GM12878 (cell line): ENCODE data around the gene SFSWAP. TPM values are rescaled to one million over a fixed set of nuclear protein-coding genes. Genes with fewer than 3 reads are reported as not detected.

Experiments used
- ATAC-seq: fragments of 200-7000 bp; cut with Tn5 transposase; 3 replicates; pipeline ENCODE4 v1.9.1; 2020; ENCODE audit warnings: mild to moderate bottlenecking, moderate library complexity
- BruUV-seq: library from RNA; stranded (reverse); fragments of 400-500 nt; replicated peaks from 2 replicates; lab custom pipeline; 2021; lab: Mats Ljungman, UMichigan
- CTCF ChIA-PET: fragments of 300-600 bp; sonication (Branson Sonifier 250); formaldehyde crosslinking; extraction: SDS; loops from one replicate; lab custom pipeline; 2021; ENCODE audit warnings: inconsistent platforms; lab: Yijun Ruan, JAX
- POLR2A ChIA-PET: fragments of 350-600 bp; formaldehyde crosslinking; extraction: SDS; loops from one replicate; lab custom pipeline; 2021; ENCODE audit warnings: inconsistent platforms; lab: Charles Lee
- RAD21 ChIA-PET: fragments of 300-600 bp; sonication (Branson Sonifier 250); formaldehyde crosslinking; loops from one replicate; lab custom pipeline; 2023; ENCODE audit warnings: antibody characterized with exemption; ENCODE audit not compliant: unreplicated experiment; lab: Charles Lee
- SMC1A ChIA-PET: fragments of 300-600 bp; sonication (Branson Sonifier 250); formaldehyde crosslinking; loops from one replicate; lab custom pipeline; 2023; ENCODE audit not compliant: unreplicated experiment, uncharacterized antibody; lab: Charles Lee
- DNase-seq: peaks from one replicate; pipeline ENCODE4 v3.0.0-alpha.2; 2011; ENCODE audit warnings: low read depth, low spot score
- FAIRE-seq: peaks from 3 replicates; lab custom pipeline; 2011; peaks lifted over from hg19 to GRCh38; lab: Jason Lieb, UNC
- H2AFZ ChIP-seq: 2 replicates; pipeline ENCODE4 v1.6.0; 2011; ENCODE audit warnings: low read depth, low read length, control low read depth; ENCODE audit not compliant: control insufficient read depth
- H3K27ac ChIP-seq: 2 replicates; pipeline ENCODE4 v1.5.1; 2011; ENCODE audit warnings: control low read depth; ENCODE audit not compliant: control insufficient read depth, insufficient read depth
- H3K27me3 ChIP-seq, 2 experiments: replicated peaks in 1 of 2; 2 replicates each; pipeline versions ENCODE4 v1.6.0 to v1.6.1; 2011; ENCODE audit warnings: low read length in 1 of 2; ENCODE audit not compliant: control insufficient read depth in 2 of 2, insufficient read depth in 2 of 2
- H3K36me3 ChIP-seq, 2 experiments: 2 replicates each; pipeline ENCODE4 v1.5.1; 2011; ENCODE audit warnings: low read length in 1 of 2; ENCODE audit not compliant: control insufficient read depth in 2 of 2, insufficient read depth in 2 of 2
- H3K4me1 ChIP-seq: 2 replicates; pipeline ENCODE4 v1.6.1; 2011; ENCODE audit warnings: mild to moderate bottlenecking, low read length, moderate library complexity, mixed read lengths; ENCODE audit not compliant: control insufficient read depth, insufficient read depth
- H3K4me2 ChIP-seq: 2 replicates; pipeline ENCODE4 v1.6.0; 2011; ENCODE audit warnings: control low read depth; ENCODE audit not compliant: control insufficient read depth, insufficient read depth
- H3K4me3 ChIP-seq: fragments of 200-600 bp; sonication (generic); 2 replicates; pipeline ENCODE4 v1.5.1; 2016
- H3K79me2 ChIP-seq: 2 replicates; pipeline ENCODE4 v1.6.0; 2011; ENCODE audit warnings: low read length; ENCODE audit not compliant: control insufficient read depth, insufficient read depth
- H3K9ac ChIP-seq: 2 replicates; pipeline ENCODE4 v1.8.0; 2011; ENCODE audit warnings: low read length, control low read depth, mixed read lengths; ENCODE audit not compliant: control insufficient read depth, insufficient read depth
- H3K9me3 ChIP-seq: replicated peaks from 3 replicates; pipeline ENCODE4 v1.5.1; 2011; ENCODE audit warnings: mild to moderate bottlenecking, low read length; ENCODE audit not compliant: control insufficient read depth, insufficient read depth
- H4K20me1 ChIP-seq: 2 replicates; pipeline ENCODE4 v1.6.0; 2011; ENCODE audit not compliant: control insufficient read depth, insufficient read depth
- BRCA1 ChIP-seq: IDR thresholded peaks from 2 replicates; pipeline ENCODE4 v1.6.1; 2011; ENCODE audit warnings: low read depth, low read length, improper control_type of control experiment
- LARP7 ChIP-seq: fragments of 450-650 bp; IDR thresholded peaks from 2 replicates; pipeline ENCODE4 v1.6.1; 2017; ENCODE audit warnings: mild to moderate bottlenecking
- RCOR1 ChIP-seq: conservative IDR thresholded peaks from 2 replicates; pipeline ENCODE4 v1.6.1; 2012; ENCODE audit warnings: low read depth, low read length, improper control_type of control experiment
- RUNX3 ChIP-seq: IDR thresholded peaks from 2 replicates; pipeline ENCODE4 v1.6.1; 2012; ENCODE audit warnings: low read length, inconsistent platforms
- SMAD5 ChIP-seq: IDR thresholded peaks from 2 replicates; pipeline ENCODE4 v1.6.1; 2016; ENCODE audit warnings: antibody characterized with exemption, low read depth
- SRF ChIP-seq, 2 experiments: IDR thresholded peaks; 2 replicates each; pipeline ENCODE4 v1.6.1; 2011; ENCODE audit warnings: low read depth in 2 of 2, low read length in 2 of 2, mild to moderate bottlenecking in 1 of 2, moderate library complexity in 1 of 2
- STAT1 ChIP-seq: fragments of 450-650 bp; conservative IDR thresholded peaks from 2 replicates; pipeline ENCODE4 v1.6.1; 2014; ENCODE audit warnings: antibody characterized with exemption, mild to moderate bottlenecking
- TBL1XR1 ChIP-seq: IDR thresholded peaks from 2 replicates; pipeline ENCODE4 v1.6.1; 2012; ENCODE audit warnings: low read depth, low read length, improper control_type of control experiment
- TCF3 ChIP-seq: IDR thresholded peaks from 2 replicates; pipeline ENCODE4 v1.6.1; 2012; ENCODE audit warnings: low read depth, mild to moderate bottlenecking, low read length, borderline replicate concordance; ENCODE audit not compliant: insufficient read depth
- ZNF207 ChIP-seq: fragments of 450-650 bp; IDR thresholded peaks from 2 replicates; pipeline ENCODE4 v1.6.1; 2014; ENCODE audit warnings: antibody characterized with exemption, mild to moderate bottlenecking, borderline replicate concordance
- ZNF217 ChIP-seq: fragments of 450-650 bp; IDR thresholded peaks from 2 replicates; pipeline ENCODE4 v1.6.1; 2017; ENCODE audit warnings: antibody characterized with exemption, mild to moderate bottlenecking
- ZZZ3 ChIP-seq: IDR thresholded peaks from 2 replicates; pipeline ENCODE4 v1.6.1; 2011; ENCODE audit warnings: low read depth; ENCODE audit not compliant: control insufficient read depth, insufficient read length
- whole genome bisulfite sequencing: methylation state at CpG from one replicate; pipeline ENCODE4 v1.1.6; 2016; ENCODE audit warnings: low lambda C conversion rate; ENCODE audit not compliant: insufficient replicate concordance, insufficient coverage; ENCODE audit errors: missing lambda C conversion rate; 5-methylcytosine and 5-hydroxymethylcytosine counted together
- in situ Hi-C: fragments of 300-500 bp; cut with MboI; formaldehyde crosslinking; loops from 9 replicates; pipeline ENCODE4 v1.14.3; 2018; ENCODE audit warnings: mixed read lengths
- intact Hi-C: fragments of 100-400 bp; cut with micrococcal nuclease; formaldehyde crosslinking; loops from one replicate; pipeline ENCODE4 v1.14.2; 2022; ENCODE audit not compliant: unreplicated experiment
- polyA plus RNA-seq, 11 experiments: library from polyadenylated mRNA; depleted of rRNA in 4 of 11; unstranded in 6 of 11; stranded (reverse) in 5 of 11; fragments of >200 nt; fragmentation: Nextera tagmentation in 4 of 11; fragmentation: Illumina TruSeq in 1 of 11; extraction: Ambion mirVana in 4 of 11; extraction: Trizol in 1 of 11; gene quantifications; 1 replicate in 1 of 11; 2 replicates in 10 of 11; pipeline versions ENCODE4 v1.2.1 to v1.2.3, GENCODE V29; 2011 to 2016; ENCODE audit warnings: inconsistent platforms in 2 of 11, missing spikeins in 2 of 11, low read depth in 1 of 11
- total RNA-seq, 4 experiments: library from RNA; depleted of rRNA in 3 of 4; stranded (reverse); fragments of >200 nt in 3 of 4; fragmentation: Illumina TruSeq in 1 of 4; extraction: Trizol in 1 of 4; gene quantifications; 2 replicates each; pipeline versions ENCODE4 v1.2.1 to v1.2.3, GENCODE V29; 2013 to 2021
- TF ChIP-seq, protein P1 (sequence below): IDR thresholded peaks from 2 replicates; pipeline ENCODE4 v1.6.1; 2011; ENCODE audit warnings: low read depth, low read length, improper control_type of control experiment, borderline replicate concordance
- TF ChIP-seq, protein P2 (sequence below): fragments of 150-350 bp; IDR thresholded peaks from 2 replicates; pipeline ENCODE4 v1.6.1; 2016; ENCODE audit warnings: low read depth, low read length
- TF ChIP-seq, protein P3 (sequence below): fragments of 450-650 bp; IDR thresholded peaks from 2 replicates; pipeline ENCODE4 v1.6.1; 2017; ENCODE audit warnings: mild to moderate bottlenecking, moderate library complexity
- TF ChIP-seq, protein P4 (sequence below): fragments of 450-650 bp; IDR thresholded peaks from 2 replicates; pipeline ENCODE4 v1.6.1; 2016; ENCODE audit warnings: mild to moderate bottlenecking
- TF ChIP-seq, protein P5 (sequence below): IDR thresholded peaks from 2 replicates; pipeline ENCODE4 v1.6.1; 2012; ENCODE audit warnings: low read depth, low read length, improper control_type of control experiment

Gene SFSWAP
- total and polyA plus RNA-seq, 10 of the 15 experiments (the other 5 are each of a cell fraction or from before 2014, with no cell fraction given) = 1.8 to 48.6 (median 25.0) TPM

DNA sequence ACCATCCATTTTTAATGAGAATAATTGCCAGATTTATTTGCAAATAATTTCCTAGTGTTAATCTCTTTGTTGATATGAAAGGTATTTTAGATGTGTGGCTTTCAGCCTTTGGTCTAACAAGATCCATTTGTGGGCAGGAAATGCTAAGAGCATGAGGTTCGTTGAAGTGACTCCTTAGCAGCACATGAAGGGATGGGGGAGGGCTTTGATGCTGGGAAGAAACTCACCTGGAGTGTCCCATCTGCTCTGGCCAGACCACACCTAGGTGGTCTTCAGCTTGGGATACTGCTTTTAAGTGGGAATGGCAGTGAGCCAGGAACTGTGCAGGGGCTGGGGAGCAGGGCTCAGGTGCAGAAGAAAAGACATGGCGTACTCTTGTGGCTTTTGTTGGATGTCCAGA is 13.6 kb downstream of the SFSWAP start:
- no peaks in the 10 kb centered on the region for H3K9me3 ChIP-seq
- no peak for DNase-seq
- no peak for FAIRE-seq
- SMC1A ChIA-PET = no interaction called here
- CTCF ChIA-PET = no interaction called here
- H3K9ac ChIP-seq = no peak overlapping the region
- intact Hi-C loops (no loop called here), in situ Hi-C loops (no loop called here)
- WGBS = 97% methylated on average over 2 of the region's 2 CpGs
- BruUV-seq = no TSS peak
- H3K27ac ChIP-seq = no peak overlapping the region
- H3K27me3 ChIP-seq = no peaks in the 10 kb centered on the region
- H3K4me3 ChIP-seq = no peak overlapping the region
- H3K4me2 ChIP-seq = no peak overlapping the region
- peaks cover 23 to 47% of the 10 kb centered on the region in 2 experiments for H3K36me3 ChIP-seq
- ATAC-seq = no peak
- H2AFZ ChIP-seq = no peak overlapping the region
- H3K4me1 ChIP-seq = no peaks in the 10 kb centered on the region
- no peaks in the 10 kb centered on the region for H4K20me1 ChIP-seq
- peaks cover 4% of the 10 kb centered on the region for H3K79me2 ChIP-seq
- RAD21 ChIA-PET = no interaction called here
- POLR2A ChIA-PET = no interaction called here
- TF ChIP-seq STAT1 (no peak), ZZZ3 (no peak), ZNF217 (no peak), SMAD5 (no peak), LARP7 (no peak), TCF3 (no peak), TBL1XR1 (no peak), RUNX3 (no peak), SRF (IDR thresholded peaks at IDR 0.05; ENCODE audit: low read depth in 2 of 2, low read length in 2 of 2) (no peak), ZNF207 (no peak), RCOR1 (no peak), BRCA1 (no peak)
- TF ChIP-seq, protein P1, sequence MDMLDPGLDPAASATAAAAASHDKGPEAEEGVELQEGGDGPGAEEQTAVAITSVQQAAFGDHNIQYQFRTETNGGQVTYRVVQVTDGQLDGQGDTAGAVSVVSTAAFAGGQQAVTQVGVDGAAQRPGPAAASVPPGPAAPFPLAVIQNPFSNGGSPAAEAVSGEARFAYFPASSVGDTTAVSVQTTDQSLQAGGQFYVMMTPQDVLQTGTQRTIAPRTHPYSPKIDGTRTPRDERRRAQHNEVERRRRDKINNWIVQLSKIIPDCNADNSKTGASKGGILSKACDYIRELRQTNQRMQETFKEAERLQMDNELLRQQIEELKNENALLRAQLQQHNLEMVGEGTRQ = no peak
- TF ChIP-seq, protein P2, sequence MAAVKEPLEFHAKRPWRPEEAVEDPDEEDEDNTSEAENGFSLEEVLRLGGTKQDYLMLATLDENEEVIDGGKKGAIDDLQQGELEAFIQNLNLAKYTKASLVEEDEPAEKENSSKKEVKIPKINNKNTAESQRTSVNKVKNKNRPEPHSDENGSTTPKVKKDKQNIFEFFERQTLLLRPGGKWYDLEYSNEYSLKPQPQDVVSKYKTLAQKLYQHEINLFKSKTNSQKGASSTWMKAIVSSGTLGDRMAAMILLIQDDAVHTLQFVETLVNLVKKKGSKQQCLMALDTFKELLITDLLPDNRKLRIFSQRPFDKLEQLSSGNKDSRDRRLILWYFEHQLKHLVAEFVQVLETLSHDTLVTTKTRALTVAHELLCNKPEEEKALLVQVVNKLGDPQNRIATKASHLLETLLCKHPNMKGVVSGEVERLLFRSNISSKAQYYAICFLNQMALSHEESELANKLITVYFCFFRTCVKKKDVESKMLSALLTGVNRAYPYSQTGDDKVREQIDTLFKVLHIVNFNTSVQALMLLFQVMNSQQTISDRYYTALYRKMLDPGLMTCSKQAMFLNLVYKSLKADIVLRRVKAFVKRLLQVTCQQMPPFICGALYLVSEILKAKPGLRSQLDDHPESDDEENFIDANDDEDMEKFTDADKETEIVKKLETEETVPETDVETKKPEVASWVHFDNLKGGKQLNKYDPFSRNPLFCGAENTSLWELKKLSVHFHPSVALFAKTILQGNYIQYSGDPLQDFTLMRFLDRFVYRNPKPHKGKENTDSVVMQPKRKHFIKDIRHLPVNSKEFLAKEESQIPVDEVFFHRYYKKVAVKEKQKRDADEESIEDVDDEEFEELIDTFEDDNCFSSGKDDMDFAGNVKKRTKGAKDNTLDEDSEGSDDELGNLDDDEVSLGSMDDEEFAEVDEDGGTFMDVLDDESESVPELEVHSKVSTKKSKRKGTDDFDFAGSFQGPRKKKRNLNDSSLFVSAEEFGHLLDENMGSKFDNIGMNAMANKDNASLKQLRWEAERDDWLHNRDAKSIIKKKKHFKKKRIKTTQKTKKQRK = no peak
- TF ChIP-seq, protein P3, sequence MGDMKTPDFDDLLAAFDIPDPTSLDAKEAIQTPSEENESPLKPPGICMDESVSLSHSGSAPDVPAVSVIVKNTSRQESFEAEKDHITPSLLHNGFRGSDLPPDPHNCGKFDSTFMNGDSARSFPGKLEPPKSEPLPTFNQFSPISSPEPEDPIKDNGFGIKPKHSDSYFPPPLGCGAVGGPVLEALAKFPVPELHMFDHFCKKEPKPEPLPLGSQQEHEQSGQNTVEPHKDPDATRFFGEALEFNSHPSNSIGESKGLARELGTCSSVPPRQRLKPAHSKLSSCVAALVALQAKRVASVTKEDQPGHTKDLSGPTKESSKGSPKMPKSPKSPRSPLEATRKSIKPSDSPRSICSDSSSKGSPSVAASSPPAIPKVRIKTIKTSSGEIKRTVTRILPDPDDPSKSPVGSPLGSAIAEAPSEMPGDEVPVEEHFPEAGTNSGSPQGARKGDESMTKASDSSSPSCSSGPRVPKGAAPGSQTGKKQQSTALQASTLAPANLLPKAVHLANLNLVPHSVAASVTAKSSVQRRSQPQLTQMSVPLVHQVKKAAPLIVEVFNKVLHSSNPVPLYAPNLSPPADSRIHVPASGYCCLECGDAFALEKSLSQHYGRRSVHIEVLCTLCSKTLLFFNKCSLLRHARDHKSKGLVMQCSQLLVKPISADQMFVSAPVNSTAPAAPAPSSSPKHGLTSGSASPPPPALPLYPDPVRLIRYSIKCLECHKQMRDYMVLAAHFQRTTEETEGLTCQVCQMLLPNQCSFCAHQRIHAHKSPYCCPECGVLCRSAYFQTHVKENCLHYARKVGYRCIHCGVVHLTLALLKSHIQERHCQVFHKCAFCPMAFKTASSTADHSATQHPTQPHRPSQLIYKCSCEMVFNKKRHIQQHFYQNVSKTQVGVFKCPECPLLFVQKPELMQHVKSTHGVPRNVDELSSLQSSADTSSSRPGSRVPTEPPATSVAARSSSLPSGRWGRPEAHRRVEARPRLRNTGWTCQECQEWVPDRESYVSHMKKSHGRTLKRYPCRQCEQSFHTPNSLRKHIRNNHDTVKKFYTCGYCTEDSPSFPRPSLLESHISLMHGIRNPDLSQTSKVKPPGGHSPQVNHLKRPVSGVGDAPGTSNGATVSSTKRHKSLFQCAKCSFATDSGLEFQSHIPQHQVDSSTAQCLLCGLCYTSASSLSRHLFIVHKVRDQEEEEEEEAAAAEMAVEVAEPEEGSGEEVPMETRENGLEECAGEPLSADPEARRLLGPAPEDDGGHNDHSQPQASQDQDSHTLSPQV = no peak
- TF ChIP-seq, protein P4, sequence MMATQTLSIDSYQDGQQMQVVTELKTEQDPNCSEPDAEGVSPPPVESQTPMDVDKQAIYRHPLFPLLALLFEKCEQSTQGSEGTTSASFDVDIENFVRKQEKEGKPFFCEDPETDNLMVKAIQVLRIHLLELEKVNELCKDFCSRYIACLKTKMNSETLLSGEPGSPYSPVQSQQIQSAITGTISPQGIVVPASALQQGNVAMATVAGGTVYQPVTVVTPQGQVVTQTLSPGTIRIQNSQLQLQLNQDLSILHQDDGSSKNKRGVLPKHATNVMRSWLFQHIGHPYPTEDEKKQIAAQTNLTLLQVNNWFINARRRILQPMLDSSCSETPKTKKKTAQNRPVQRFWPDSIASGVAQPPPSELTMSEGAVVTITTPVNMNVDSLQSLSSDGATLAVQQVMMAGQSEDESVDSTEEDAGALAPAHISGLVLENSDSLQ = no peak
- TF ChIP-seq, protein P5, sequence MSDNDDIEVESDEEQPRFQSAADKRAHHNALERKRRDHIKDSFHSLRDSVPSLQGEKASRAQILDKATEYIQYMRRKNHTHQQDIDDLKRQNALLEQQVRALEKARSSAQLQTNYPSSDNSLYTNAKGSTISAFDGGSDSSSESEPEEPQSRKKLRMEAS = no peak
